Measurements from ENCODE around the gene MEX3A. TPM values are rescaled to one million over a fixed set of nuclear protein-coding genes. Genes with fewer than 3 reads are reported as not detected.
A peak's percentile ranks its signal among the peaks of the same experiment; 100 is the strongest.

The MEX3A gene
- total and polyA plus RNA-seq, 4 donors: 0.52 to 1.3 (median 0.91) TPM

DNA sequence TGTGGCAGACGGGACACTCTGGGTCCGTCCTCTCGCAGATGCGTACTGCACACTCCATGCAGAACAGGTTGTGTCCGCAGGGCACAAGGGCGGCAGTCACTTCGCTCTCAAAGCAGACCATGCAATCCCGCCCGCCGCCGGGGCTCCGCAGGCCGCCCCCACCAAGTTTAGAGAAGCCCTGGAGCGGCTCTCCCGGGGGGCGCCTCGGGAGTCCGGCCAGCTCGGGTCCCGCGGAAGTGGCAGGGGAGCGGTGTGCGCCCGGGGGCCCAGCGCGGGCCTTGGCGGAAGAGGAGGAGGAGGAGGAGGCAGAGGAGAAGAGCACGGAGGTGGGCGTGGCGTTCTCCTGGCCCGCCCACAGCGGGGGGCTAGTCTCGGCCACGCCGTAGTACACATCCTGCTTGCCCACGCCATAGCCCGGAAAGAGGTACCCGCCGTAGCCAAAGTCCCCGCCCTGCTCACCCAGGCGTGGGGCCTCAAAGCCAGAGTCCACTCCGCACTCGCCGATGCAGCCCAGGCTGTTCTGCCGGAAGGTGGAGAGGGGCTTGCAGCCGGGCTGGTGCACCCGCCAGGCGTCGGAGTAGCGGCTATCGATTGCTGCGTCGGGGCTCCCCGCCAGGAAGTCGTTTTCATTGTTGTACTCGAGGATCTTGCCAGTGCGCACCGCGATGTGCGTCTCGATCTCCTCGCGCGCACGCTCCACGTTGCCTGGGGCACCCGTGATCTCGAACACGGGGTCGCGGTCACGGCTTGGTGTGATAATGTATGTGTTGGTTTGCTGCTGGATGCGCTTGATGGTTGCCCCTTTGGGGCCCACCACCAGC, 5.4 kb downstream of the MEX3A start:
- peak; percentile 68 for DNase-seq (ENCODE audit: low spot score)
- Histone ChIP-seq H3K27ac (ENCODE audit: low read depth in 1 of 2, low read length in 2 of 2) (peak overlapping the region; percentile 87 to 92), H3K27me3 (ENCODE audit: control insufficient read depth in 4 of 4, insufficient read depth in 4 of 4, low read length in 3 of 4) (no peaks in the 10 kb centered on the region), H3K36me3 (ENCODE audit: control insufficient read depth in 4 of 4, insufficient read depth in 3 of 4, low read depth in 1 of 4, low read length in 3 of 4) (no peaks in the 10 kb centered on the region), H3K9ac (ENCODE audit: low read depth in 1 of 2, low read length in 2 of 2) (peak overlapping the region; percentile 69 to 90), H3K9me3 (ENCODE audit: control insufficient read depth in 4 of 4, low read length in 3 of 4) (no peaks in the 10 kb centered on the region), H3K4me3 (ENCODE audit: low read depth in 1 of 3, low read length in 3 of 3) (peak overlapping the region; percentile 64 to 86 (median 69)), H3K4me1 (ENCODE audit: control insufficient read depth in 4 of 4, insufficient read depth in 4 of 4, low read length in 3 of 4) (peaks cover 5 to 33% (median 19%) of the 10 kb centered on the region in 4 donors)
- TF ChIP-seq GABPA (IDR thresholded peaks at IDR 0.05 in 1 of 2, conservative IDR thresholded peaks at IDR 0.05 in 1 of 2): peak in 1 of 2 donors; percentile 64
- peak; percentile 37 for TF ChIP-seq HNF4G (IDR thresholded peaks at IDR 0.05)
- TF ChIP-seq HNF4A (conservative IDR thresholded peaks at IDR 0.05): peak; percentile 55 to 69
- peak; percentile 61 for TF ChIP-seq SP1 (IDR thresholded peaks at IDR 0.05)
- no peak for TF ChIP-seq TAF1 (conservative IDR thresholded peaks at IDR 0.05)
- TF ChIP-seq ATF3 (IDR thresholded peaks at IDR 0.05): no peak
- TF ChIP-seq, protein P1, sequence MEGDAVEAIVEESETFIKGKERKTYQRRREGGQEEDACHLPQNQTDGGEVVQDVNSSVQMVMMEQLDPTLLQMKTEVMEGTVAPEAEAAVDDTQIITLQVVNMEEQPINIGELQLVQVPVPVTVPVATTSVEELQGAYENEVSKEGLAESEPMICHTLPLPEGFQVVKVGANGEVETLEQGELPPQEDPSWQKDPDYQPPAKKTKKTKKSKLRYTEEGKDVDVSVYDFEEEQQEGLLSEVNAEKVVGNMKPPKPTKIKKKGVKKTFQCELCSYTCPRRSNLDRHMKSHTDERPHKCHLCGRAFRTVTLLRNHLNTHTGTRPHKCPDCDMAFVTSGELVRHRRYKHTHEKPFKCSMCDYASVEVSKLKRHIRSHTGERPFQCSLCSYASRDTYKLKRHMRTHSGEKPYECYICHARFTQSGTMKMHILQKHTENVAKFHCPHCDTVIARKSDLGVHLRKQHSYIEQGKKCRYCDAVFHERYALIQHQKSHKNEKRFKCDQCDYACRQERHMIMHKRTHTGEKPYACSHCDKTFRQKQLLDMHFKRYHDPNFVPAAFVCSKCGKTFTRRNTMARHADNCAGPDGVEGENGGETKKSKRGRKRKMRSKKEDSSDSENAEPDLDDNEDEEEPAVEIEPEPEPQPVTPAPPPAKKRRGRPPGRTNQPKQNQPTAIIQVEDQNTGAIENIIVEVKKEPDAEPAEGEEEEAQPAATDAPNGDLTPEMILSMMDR (IDR thresholded peaks at IDR 0.05; ENCODE audit: low read depth, low read length, missing input control): no peak
- TF ChIP-seq REST (IDR thresholded peaks at IDR 0.05): peak; percentile 64
- WGBS: 37% methylated on average over 73 of the region's 73 CpGs

- no peaks in the 10 kb centered on the region for H3K36me3 ChIP-seq (ENCODE audit: control insufficient read depth in 4 of 4, insufficient read depth in 3 of 4, low read depth in 1 of 4, low read length in 3 of 4)
- H3K9ac ChIP-seq (ENCODE audit: low read depth in 1 of 2, low read length in 2 of 2): peak overlapping the region; percentile 69 to 90
- no peaks in the 10 kb centered on the region for H3K9me3 ChIP-seq (ENCODE audit: control insufficient read depth in 4 of 4, low read length in 3 of 4)
- peaks cover 6 to 29% (median 19%) of the 10 kb centered on the region in 4 donors for H3K4me1 ChIP-seq (ENCODE audit: control insufficient read depth in 4 of 4, insufficient read depth in 4 of 4, low read length in 3 of 4)
- H3K27ac ChIP-seq (ENCODE audit: low read depth in 1 of 2, low read length in 2 of 2): peak overlapping the region; percentile 87 to 92
- no peaks in the 10 kb centered on the region for H3K27me3 ChIP-seq (ENCODE audit: control insufficient read depth in 4 of 4, insufficient read depth in 4 of 4, low read length in 3 of 4)
- DNase-seq (ENCODE audit: low spot score): no peak
- 32% methylated on average over 4 of the region's 4 CpGs for WGBS
- peak overlapping the region; percentile 64 to 86 (median 69) for H3K4me3 ChIP-seq (ENCODE audit: low read depth in 1 of 3, low read length in 3 of 3)
- TF ChIP-seq FOXA1 (IDR thresholded peaks at IDR 0.05): no peak
- TF ChIP-seq NR2F2 (IDR thresholded peaks at IDR 0.05): peak; percentile 93
- peak; percentile 60 for TF ChIP-seq SP1 (IDR thresholded peaks at IDR 0.05)
- no peak for TF ChIP-seq MAX (IDR thresholded peaks at IDR 0.05)
- no peak for TF ChIP-seq FOXA2 (IDR thresholded peaks at IDR 0.05)
- TF ChIP-seq RXRA (IDR thresholded peaks at IDR 0.05): peak; percentile 77 to 82
- TF ChIP-seq TAF1 (conservative IDR thresholded peaks at IDR 0.05): peak; percentile 69
- TF ChIP-seq HNF4G (IDR thresholded peaks at IDR 0.05): no peak
- no peak for TF ChIP-seq JUND (IDR thresholded peaks at IDR 0.05)
- TF ChIP-seq, protein P1 (IDR thresholded peaks at IDR 0.05; ENCODE audit: low read depth, low read length, missing input control): no peak
- peak; percentile 34 for TF ChIP-seq REST (IDR thresholded peaks at IDR 0.05)
- peak; percentile 23 to 46 for TF ChIP-seq EGR1 (IDR thresholded peaks at IDR 0.05; ENCODE audit: low read depth in 2 of 2)
- peak in 1 of 2 donors; percentile 32 for TF ChIP-seq GABPA (IDR thresholded peaks at IDR 0.05 in 1 of 2, conservative IDR thresholded peaks at IDR 0.05 in 1 of 2)
- TF ChIP-seq RAD21 (IDR thresholded peaks at IDR 0.05): peak in 1 of 2 donors; percentile 20
These were observed 6.5 kb downstream of the MEX3A start for GRCh38 chr1:156075775-156076204.
